ENCODE results near the gene TRPM3.

GRCh38 chr9:70688704-70689103, 432.7 kb downstream of the TRPM3 start:
- TF ChIP-seq CTCF (IDR thresholded peaks at IDR 0.05) (no peak), EP300 (IDR thresholded peaks at IDR 0.05) (no peak)
